Measurements from ENCODE around the gene ACP7.

- no peak for TF ChIP-seq CTCF (IDR thresholded peaks at IDR 0.05; ENCODE audit: extremely low read depth in 1 of 2, insufficient read depth in 1 of 2, low read depth in 1 of 2, low read length in 2 of 2)
- no peak for TF ChIP-seq EZH2 (IDR thresholded peaks at IDR 0.05; ENCODE audit: borderline replicate concordance, low read depth, low read length, severe bottlenecking)
- no peak for TF ChIP-seq POLR2A (IDR thresholded peaks at IDR 0.05; ENCODE audit: low read depth, low read length)
- TF ChIP-seq POLR2AphosphoS5 (IDR thresholded peaks at IDR 0.05; ENCODE audit: insufficient read depth, low read depth, low read length), result no peak
- no peak for TF ChIP-seq MYC (IDR thresholded peaks at IDR 0.05; ENCODE audit: low read depth, low read length)
- no peak for TF ChIP-seq MAX (IDR thresholded peaks at IDR 0.05; ENCODE audit: insufficient read depth, insufficient read length)
These were observed 20.0 kb downstream of the ACP7 start for GRCh38 chr19:39104186-39104596.
